Measurements from ENCODE around the gene GLIS1.

Gene GLIS1

DNA sequence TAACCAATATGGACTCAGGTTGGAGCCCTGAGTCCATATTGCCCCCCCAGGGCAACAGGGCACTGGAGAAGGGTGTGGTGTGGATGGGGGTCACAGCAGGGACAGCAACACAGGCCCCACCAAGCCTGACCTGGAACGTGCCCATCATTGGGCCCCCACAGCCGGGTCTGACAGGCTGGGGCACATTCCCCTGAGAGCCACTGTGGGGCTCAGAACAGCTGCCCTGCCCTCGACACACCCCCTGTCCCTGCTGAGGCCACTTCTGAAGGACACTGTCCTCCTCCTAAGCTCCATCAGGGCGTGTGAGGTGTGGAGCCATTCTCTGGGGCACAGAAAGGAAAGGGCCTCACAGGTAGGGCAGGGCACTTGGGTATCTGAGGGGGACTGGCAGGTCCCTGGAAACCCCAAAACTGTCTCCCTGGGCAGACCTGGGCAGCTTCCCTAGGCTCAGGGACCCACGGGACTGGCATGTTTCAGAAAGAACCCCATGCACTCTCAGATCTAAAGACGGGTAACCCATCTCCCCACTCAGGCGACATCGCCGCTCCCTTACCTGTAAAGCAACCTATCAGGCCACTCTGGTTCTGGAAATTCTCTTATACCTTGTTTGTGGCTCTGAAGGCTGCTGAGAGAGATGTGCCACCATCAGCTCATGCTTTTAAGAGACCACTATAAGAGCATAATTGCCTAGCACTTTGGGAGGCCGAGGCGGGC, 184.2 kb downstream of the GLIS1 start:
- DNase-seq, result no peak

DNA sequence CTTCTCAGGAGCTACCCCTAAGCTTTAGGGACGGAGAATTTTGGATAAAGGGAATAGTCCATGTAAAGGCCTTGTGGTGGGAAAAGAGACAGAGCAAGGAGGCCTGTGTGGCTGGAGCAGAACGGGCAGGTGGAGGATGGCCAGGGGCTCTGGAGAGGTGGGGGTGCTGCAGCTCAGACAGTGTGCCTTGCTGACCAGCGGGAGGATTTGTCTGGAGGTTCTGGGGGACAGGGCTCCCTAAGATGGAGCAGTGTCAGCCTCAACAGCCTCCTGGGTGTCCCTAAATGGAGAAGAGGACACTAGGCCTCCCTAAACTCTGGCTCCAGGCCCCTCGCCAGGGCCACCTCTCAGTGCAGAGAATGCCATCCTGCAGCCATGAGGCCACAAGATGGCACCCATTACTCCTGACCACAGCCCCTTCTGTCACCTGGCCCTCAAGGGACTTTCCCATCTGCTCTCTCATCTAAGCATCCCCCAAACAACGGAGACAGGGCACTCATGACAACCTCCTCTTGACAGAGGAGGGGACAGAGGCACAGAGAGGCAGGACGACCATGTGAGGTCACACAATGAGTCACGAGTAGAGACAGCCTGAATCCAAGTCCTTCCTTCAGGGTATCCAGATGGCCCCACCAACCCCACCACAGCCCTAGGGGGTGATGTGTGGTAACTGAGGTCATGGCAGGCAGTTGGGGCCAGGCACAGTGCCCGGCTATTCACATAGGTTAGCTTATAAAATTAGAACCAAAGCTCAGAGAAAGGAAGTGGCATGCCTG, 185.0 kb downstream of the GLIS1 start:
- no peak for DNase-seq

DNA sequence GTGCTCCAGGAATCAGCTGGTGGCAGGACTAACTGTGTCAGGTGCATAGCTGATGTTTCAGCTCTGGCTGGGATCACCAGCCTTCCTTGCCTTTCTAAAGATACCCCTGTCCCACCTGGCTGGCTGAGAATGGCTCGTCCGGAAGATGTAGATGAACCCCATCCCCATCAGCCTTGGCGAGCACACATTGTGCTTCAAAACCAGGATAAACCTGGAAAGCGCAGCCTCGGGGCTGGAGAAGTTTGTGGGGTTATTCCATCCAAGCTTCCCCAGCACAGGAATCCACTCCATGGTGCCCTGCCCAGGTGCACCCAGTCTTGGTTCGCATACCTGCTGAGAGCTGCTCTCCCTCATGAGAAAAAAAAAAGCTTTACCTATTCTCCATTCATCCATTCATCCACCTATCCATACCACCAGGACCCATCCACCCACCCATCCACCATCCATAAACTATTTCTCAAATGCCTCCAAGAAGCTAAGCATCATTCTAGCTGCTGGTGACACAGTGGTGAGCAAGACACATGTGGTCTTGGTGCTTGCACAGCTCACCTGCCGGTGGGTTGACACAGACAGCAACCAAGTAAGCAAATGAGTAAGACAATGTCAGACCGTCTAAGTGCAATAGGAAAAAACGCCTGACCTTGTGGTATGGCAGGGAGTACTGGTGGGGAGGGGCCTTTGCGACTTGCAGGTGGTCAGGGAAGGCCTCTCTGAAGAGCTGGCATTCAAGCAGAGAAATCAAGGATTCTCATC, 185.8 kb downstream of the GLIS1 start:
- no peak for DNase-seq

DNA sequence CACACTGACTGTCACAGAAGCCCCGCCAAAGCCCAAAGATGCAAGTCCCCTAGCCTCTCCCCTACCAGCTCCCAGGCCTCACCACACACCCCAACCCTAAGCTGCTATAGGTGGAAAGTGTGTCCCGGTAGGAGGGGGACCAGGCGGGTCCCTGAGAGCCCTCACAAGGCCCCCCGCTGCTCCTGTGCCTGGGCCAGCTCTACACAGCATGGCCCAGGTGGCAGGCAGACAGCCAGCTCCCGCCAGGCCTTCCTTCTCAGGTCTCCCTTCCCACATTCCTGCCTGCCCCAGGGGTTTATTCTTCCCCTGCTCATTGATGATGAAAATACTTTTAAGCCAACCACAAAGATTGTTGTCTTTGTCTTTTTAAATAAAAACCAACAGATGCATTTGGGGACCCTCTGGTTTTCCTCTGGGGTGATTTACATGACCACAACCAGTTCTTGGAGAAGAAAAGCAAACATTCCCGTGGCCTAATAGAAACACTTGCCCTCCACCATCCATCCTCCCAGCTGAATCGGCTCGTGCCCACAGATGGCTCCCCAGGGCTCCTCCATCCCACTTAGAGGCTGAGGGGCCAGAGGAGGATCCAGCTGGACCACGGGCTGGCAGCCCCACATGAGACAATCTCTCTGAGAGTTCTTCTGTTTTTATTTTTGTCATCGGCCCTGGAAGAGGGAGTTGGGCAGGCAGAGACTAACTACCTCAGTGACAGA, 186.7 kb downstream of the GLIS1 start:
- DNase-seq, result no peak

DNA sequence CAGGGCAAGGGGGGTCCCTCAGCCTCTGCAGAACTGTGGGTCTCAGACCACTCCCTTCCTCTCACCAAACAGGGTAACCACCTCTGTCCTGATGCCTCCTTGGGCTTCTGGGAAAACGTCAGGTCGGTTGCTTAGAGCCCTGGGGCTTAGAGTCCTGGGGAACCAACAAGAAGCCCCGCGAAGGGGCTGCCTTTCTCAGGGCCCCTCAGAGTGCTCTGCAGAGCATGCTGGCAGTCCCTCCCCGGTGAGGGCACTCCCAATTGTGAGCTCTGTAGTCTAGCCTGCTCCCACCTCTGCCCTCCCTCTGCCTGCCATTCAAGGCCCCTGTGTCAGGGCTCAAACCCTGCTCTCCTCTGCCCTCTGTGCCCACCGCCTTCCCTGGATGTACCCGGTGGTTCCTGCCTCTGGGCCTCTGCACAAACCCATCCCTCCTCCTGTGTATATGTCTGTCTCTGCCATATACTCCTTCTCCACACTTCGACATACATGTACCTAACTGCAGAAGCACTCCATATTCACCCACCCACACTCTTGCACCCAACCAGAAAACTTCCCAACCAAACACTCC, 187.5 kb downstream of the GLIS1 start:
- DNase-seq, result no peak

DNA sequence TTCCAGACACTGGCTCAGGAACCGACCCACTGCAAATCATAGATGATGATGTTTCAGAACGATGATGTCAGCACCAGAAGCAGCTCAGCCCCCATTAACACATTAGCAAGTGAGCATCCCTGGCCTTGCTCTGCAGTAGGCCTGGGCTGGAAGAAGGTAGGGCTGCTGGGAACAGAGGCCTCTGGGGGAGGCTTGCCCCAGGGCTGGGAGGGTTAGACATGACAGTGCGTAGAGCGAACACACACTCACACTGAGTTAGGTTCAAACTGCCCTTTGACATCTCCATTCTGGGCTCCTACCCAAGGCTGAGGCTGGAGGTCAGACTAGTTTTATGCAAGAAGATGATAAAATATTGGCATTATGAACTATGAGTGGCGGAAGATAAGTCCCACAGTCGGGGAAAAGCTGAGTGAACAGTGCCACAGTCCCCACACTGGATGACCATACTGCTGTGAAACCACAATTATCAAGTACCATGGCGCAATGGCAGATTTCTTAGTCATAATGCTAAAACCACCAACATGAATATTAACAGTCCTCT, 188.7 kb downstream of the GLIS1 start:
- no peak for DNase-seq

DNA sequence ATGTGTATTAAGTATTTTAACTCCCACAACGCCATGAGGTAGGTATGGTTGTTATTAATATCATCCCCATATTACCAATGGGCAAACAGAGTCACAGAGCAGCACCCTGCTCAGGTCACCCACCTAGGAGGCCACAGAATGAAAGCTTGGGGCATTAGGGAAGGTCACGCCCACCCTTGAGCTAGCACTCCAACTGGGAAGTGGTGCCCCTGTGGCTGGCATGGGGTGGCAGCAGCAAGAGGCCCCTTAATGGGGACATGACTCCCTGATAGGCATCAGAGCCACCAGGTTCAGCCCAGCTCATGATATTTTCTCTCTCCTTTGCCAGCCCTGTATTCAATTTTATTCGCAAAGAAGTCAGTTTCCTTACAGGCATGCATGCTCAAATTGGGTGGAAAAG, 189.2 kb downstream of the GLIS1 start:
- no peak for DNase-seq

DNA sequence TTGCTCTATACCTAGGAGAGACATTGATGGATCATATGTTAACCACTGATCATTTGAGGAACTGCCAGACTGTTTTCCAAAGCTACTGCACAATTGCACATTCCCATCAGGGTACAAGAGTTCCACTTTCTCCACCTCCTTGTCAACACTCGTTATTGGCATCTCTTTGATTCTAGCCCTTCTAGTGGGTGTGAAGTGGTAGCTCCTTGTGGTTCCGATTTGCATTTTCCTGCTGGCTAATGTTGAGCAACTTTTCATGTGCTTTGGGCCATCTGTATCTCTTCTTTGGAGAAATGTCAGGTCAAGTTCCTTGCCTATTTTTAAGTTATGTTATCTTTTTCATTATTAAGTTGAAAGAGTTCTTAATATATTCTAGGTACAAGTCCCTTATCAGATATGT, 189.7 kb downstream of the GLIS1 start:
- DNase-seq, result no peak

DNA sequence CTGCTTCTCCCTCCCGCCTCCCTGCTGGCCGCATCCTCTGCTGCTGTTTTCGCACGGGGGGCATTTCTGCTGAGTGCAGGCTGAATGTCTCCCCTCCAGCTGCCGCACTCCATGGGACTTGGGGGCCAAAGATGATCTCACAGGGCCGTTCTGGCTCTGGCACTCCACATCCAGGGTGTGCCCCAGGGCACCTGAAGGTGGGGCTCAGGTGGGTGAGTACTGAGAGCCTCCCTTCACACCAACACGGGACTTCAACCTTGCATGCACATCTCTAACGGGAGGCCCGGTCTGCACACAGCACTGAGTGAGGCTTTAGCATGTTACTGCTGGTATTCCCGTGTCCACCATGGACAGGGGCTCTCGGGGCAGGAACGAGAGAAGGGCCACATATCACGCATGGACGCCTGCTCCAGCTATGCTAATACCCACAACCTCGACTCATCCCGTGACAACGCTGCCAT, 190.9 kb downstream of the GLIS1 start:
- DNase-seq, result no peak

DNA sequence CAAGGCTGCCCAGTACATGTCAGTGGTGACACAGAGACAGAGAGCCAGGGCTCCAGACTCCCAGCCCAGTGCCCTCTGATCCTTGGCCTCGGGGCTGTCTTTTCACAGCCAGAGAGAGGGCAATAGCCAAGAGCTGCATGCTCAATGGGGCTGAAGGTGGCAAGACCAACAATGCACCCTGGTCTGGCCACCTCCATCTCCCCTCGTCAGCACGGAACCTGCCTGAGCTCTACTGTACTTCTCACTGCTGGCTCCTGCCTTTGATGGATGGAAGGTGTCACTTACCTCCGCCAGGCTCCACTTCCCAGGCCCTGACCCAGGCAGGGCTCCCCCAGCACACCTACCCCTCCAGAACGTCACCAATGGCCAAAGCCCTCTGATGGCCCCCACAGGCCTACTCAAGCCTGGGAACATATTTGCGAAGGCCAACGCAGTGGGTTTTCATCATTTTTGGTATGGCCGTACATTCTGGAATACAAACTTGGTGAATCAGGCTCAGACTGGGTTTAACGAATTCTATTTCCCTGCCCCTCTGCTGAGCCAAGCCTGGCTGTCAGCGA, 191.7 kb downstream of the GLIS1 start:
- DNase-seq, result no peak

DNA sequence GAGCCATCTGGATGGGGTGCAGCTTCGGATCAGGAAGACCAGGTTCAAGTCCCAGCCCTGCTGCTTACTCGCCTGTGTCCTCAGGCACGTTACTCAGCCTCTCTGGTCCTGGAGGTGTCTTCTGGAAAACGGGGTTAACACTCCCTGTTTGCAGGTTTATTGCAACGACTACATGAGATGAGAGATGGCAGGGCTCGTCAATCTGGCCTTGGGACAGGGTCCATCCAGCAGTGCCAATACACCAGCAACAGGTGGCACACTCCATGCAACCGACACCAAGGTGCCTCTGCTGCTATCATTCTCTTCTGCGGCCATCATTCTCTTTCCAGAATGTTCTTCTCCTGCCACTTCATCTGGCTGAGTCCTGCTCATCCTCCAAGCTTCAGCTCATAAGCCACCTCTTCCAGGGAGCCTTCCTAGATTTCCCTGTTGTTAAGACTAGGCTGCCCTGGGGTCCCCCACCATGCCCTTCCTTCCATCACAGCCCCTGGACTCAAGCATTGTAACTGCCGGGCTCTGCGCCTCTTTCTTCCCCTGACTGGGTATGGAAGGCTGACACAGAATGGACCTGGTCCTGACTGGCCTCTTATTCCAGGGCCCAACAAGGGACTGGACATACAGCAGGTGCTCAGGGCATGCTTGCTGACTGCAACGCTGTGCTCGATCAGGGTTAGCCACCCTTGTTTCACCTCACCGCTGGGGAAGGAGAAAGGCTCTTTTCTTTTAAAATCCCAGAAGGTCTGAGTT, 192.4 kb downstream of the GLIS1 start:
- DNase-seq, result no peak

DNA sequence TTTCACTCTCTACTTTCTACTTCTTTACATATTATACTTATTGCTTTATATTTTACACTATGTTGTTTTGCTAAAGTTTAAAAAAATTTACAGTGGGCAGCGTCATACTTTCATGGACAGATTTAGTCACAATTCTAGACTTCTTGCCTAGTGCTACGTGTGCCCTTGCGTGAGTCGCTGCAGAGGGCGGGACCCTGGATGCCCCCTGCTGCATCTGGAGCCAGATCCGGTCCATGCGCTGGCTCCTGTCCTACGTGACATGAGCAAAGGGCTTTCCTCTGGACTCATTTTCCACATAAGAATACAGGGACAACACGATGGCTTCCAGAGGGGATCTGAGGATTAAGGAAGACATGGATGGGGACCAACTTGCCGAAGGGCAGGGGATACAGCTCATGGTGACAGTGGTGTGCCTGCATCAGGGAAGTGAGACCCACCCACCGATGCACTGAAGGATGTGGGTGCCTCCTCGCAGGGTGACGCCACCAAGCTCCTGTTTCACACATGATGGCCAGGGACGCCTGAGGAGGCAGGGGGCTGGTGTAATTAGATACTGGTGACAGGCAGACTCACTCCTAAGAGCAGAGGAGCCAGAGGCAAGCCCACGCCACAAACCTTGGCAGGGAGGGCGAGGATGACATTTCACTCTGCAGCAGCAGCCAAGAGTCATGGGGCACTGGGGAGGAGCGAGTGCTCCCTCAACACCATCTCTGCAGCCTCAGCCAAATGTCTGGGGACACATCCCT, 193.1 kb downstream of the GLIS1 start:
- DNase-seq, result no peak

DNA sequence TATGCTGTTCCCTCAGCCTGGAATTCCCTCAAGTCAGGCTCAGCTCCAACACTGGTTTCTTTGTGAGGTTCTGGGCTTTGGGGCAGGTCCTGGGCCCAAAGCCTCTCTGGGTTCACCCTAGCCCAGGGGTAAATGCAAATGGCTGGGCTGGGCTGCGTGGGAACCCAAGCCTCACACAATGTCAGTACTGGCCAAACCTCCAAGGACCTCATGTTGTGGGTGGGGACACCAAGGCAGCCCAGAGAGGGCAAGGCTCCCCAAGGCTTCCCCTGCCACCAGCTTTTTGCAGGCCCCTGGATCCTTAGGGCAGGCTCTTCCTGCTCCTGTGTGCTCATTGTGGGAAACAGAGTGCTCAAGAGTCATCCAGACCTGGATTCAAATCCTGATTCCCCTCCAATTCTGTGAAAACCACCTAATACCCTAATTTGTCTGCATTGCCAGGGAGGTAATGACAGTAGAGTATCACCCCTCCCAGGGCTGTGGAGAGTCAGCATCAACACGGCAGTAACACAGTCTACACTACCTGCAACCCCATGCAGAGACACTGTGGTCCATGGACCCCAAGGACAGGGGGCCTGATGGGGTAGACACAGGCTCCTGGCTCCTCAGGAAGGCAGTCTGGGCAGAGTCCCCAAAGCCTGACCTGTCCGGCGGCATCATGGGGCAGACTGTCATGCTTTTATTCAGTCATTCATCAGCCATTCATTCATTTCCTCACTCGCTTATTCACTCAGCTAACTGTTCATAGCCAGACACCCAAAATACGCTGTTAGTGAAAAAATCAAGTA, 194.0 kb downstream of the GLIS1 start:
- DNase-seq, result no peak

DNA sequence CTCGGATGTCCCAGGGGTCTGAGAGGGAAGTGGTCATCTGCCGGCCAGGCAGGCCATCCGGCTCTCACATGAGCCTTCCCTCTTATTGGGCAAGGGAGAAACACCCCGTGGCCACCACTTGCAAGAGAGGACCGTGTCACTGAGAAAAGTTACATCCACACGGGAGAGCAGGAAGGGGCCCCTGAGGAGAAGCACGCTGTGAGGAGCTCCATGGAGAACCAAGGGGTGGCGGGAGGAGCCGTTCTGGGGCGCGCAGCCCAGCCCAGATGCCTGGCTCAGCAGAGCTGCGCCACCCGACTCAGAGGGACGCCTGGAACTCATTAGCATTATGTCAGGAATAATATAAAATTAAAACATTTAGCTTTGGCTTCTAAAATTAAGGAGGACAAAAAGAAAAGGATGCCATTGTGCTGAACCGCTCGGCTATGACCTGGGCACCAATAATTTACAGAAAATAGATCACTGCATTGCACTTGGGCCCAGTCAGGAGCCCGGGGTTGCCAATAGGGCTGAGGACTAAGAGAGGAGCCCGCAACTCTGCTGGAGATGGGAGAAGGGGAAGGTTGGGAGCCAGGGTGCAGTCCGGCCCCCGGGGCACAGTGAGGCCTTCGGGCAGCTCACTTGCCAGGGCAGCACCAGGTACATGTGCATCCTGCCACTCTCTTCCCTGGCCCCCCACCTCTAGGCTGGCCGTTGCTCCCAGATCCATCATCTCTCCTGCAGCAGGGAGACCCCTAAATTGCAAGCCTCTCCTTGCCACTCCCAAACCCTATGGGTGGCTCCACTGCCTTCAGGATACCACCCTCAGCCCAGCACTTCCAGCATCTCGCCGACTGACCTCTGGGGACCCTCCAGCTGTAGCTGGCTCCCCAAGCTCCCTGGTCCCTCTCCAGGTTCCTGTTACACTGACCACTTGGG, 194.9 kb downstream of the GLIS1 start:
- DNase-seq, result no peak

DNA sequence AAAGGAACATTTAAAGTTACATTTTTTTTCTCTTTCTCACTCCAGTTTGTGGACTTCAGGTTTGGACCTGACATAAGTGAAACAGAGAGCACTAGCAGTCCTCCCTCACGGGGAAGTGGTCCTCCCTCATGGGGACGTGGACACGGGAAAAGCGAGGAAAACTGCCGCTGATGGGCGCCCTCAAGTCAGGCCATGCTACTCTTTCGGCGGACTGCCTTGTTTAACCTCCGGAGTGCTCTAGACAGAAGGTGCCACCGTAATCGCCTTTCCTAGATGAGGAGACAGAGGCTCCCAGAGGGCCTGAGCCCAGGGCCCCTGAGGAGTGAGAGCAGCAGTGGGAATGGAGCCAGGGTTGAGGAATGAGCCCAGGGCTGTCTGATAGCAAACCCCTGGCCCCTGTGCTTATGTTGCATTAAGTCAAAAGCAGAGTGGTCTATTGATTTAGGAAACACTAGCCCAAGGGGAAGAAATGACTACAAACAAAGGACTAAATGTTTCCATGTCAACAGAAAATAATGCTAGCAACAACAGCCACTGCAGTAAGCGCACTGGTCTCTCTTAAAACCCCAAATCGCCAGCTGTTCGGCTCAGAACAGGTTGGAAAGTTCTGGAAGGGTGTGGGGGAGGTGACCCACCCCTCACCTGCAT, 195.7 kb downstream of the GLIS1 start:
- no peak for DNase-seq

DNA sequence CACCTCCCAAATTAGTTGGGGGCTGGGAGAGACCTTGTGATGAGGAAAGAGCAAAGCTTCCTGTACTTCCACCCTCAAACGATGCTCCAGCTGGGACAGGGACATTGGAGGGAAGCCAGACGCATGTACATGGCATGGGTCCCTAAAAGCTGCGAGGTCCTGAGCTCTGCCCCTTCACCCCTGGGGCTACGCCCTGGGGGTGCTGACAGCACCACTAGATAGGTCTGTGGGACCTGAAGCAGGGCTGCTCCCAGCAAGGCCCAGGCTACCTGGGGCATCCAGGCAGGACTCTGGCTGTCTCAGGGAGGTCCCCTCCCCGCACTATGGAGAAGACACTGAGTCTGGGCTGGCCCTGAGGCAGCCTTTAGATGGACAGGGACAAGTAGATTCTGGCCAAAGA, 196.4 kb downstream of the GLIS1 start:
- DNase-seq, result no peak

DNA sequence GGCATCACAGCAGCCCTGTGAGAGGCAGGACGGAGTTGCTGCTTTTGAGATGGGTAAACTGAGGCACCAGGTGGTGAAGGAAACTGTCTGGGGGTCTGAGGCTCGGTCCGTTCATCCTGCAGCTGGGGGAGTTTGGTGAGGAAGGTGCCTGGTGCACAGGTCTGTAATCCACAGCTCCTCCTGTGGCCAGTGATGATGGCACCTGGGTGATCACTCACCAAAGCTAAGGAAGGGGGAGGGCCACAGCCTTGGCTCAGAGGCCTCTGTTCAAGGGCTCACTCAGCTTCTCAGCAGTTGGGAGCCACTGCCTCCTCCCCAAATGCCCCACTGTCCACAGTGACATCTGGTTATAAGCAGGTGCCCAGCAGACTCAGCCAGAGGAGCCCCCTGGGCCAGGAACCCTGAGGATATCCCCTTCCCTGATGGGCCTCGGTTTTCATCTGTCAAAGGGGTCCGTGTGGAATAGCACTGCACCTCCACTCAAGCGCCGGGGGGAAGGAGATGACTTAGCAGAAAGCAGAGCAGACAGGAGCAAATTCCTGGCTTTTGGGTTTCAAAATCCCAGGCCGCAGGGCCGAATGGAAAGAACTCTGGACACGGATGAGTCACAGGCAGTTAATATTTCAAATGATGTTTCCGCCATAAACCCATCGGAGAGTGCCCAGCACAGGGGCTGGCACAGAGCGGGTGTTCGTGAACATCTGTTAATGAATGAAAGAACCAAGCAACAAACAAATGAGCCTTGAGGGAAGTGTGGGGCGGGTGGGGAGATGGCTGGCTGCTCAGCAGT, 197.0 kb downstream of the GLIS1 start:
- no peak for DNase-seq

Data from stimulated activated CD4-positive, alpha-beta T cell treated with anti-CD3 and anti-CD28 coated beads, Interleukin-12 subunit alpha, Interleukin-12 subunit beta, amount 100 ng/mL, for 4 hours (primary cell).